Natural killer cell (primary cell): ENCODE data around the gene ZNF664. TPM values are rescaled to one million over a fixed set of nuclear protein-coding genes. Genes with fewer than 3 reads are reported as not detected.

ENCODE experiments used
- ATAC-seq, 3 donors: fragments of 150-1000 bp in 2 of 3; fragments of 200-7000 bp in 1 of 3; cut with Tn5 transposase; 1 replicate in 1 of 3; 2 replicates in 2 of 3; pipeline ENCODE4 v1.10.0; 2021; ENCODE audit warnings: mild to moderate bottlenecking in 2 of 3, moderate library complexity in 2 of 3
- DNase-seq, 2 donors: peaks; one replicate each; pipeline versions ENCODE4 v3.0.0 to v3.0.0-alpha.2; 2013 to 2021; ENCODE audit warnings: mixed read lengths in 1 of 2
- H3K27ac ChIP-seq: one replicate; pipeline ENCODE4 v1.5.1; 2013; ENCODE audit warnings: mild to moderate bottlenecking, low read length
- H3K27me3 ChIP-seq: one replicate; pipeline ENCODE4 v1.6.1; 2013; ENCODE audit warnings: low read length; ENCODE audit not compliant: control insufficient read depth, insufficient read depth
- H3K36me3 ChIP-seq: one replicate; pipeline ENCODE4 v1.6.1; 2013; ENCODE audit warnings: low read length; ENCODE audit not compliant: control insufficient read depth, insufficient read depth
- H3K4me1 ChIP-seq: one replicate; pipeline ENCODE4 v1.6.1; 2013; ENCODE audit warnings: low read length; ENCODE audit not compliant: control insufficient read depth, insufficient read depth
- H3K4me3 ChIP-seq: one replicate; pipeline ENCODE4 v1.5.1; 2013; ENCODE audit warnings: low read length
- H3K9me3 ChIP-seq: one replicate; pipeline ENCODE4 v1.6.1; 2013; ENCODE audit warnings: low read length; ENCODE audit not compliant: control insufficient read depth, insufficient read depth
- H3K27ac Mint-ChIP-seq, 2 donors: one replicate each; pipeline ENCODE4 v1.8.0; 2022; ENCODE audit warnings: mild to moderate bottlenecking in 2 of 2, mixed read lengths in 2 of 2, moderate library complexity in 1 of 2
- H3K27me3 Mint-ChIP-seq, 2 donors: one replicate each; pipeline ENCODE4 v1.8.0; 2022; ENCODE audit warnings: low read depth in 2 of 2, mixed read lengths in 2 of 2
- H3K36me3 Mint-ChIP-seq: one replicate; pipeline ENCODE4 v1.8.0; 2022; ENCODE audit warnings: mixed read lengths
- H3K4me1 Mint-ChIP-seq, 2 donors: one replicate each; pipeline ENCODE4 v1.8.0; 2022; ENCODE audit warnings: mixed read lengths in 2 of 2
- H3K4me3 Mint-ChIP-seq: one replicate; pipeline ENCODE4 v1.8.0; 2022; ENCODE audit warnings: mild to moderate bottlenecking, moderate library complexity, mixed read lengths
- H3K9me3 Mint-ChIP-seq, 2 donors: one replicate each; pipeline ENCODE4 v1.8.0; 2022; ENCODE audit warnings: mixed read lengths in 2 of 2
- WGBS: methylation state at CpG from one replicate; pipeline ENCODE4 v1.1.7; 2013; ENCODE audit warnings: missing lambda C conversion rate; ENCODE audit not compliant: insufficient coverage; 5-methylcytosine and 5-hydroxymethylcytosine counted together
- intact Hi-C: fragments of 100-400 bp; cut with micrococcal nuclease; formaldehyde crosslinking; loops from one replicate; pipeline ENCODE4 v1.14.2; 2022
- total RNA-seq, 4 donors: library from RNA; stranded (reverse); fragments of 120-200 nt in 1 of 4; gene quantifications; one replicate each; pipeline versions ENCODE4 v1.2.3 to v1.2.4, GENCODE V29; 2013 to 2022
- TF ChIP-seq, protein P1 (sequence below): fragments of 200-600 bp; IDR thresholded peaks from one replicate; pipeline ENCODE4 v1.8.0; 2022; ENCODE audit warnings: antibody characterized with exemption

Gene ZNF664
- total RNA-seq, 3 donors from 2014 or later (not counting 1 experiment from before 2014, with no cell fraction given), result 36.0 to 47.3 (median 46.9) TPM

DNA sequence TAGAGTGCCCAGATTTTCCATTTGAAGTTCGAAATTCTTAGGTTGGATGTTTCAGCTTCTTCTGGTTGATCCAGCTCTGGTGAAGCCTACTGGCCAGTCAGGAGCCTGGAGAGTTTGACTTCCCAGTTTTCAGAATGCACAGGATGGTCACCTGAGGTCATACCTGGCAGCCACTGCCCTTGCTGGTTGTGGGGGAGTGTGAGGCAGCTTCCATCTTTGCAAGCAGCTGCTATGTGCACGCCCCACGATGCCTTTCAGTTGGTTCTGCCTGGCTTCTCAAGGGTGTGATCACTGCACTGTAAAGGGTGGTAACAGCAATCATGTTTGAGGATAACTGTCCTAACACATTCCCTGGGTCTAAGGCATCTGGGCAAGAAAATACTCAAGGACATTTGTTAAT lies 15.8 kb upstream of the ZNF664 start:
- WGBS, result 88% methylated on average over 3 of the region's 3 CpGs
- no peak overlapping the region for H3K27ac Mint-ChIP-seq
- Histone ChIP-seq H3K27me3 (no peaks in the 10 kb centered on the region), H3K36me3 (no peaks in the 10 kb centered on the region), H3K9me3 (no peaks in the 10 kb centered on the region), H3K4me3 (no peak overlapping the region), H3K4me1 (no peaks in the 10 kb centered on the region), H3K27ac (no peak overlapping the region)
- DNase-seq, result no peak
- intact Hi-C loops, result no loop called here
- TF ChIP-seq, protein P1, sequence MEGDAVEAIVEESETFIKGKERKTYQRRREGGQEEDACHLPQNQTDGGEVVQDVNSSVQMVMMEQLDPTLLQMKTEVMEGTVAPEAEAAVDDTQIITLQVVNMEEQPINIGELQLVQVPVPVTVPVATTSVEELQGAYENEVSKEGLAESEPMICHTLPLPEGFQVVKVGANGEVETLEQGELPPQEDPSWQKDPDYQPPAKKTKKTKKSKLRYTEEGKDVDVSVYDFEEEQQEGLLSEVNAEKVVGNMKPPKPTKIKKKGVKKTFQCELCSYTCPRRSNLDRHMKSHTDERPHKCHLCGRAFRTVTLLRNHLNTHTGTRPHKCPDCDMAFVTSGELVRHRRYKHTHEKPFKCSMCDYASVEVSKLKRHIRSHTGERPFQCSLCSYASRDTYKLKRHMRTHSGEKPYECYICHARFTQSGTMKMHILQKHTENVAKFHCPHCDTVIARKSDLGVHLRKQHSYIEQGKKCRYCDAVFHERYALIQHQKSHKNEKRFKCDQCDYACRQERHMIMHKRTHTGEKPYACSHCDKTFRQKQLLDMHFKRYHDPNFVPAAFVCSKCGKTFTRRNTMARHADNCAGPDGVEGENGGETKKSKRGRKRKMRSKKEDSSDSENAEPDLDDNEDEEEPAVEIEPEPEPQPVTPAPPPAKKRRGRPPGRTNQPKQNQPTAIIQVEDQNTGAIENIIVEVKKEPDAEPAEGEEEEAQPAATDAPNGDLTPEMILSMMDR, result no peak
- H3K27me3 Mint-ChIP-seq, result no peaks in the 10 kb centered on the region
- H3K4me3 Mint-ChIP-seq, result no peak overlapping the region
- no peaks in the 10 kb centered on the region for H3K36me3 Mint-ChIP-seq
- peaks cover 6 to 12% of the 10 kb centered on the region in 2 donors for H3K4me1 Mint-ChIP-seq
- H3K9me3 Mint-ChIP-seq, result no peaks in the 10 kb centered on the region
- ATAC-seq, result no peak

DNA sequence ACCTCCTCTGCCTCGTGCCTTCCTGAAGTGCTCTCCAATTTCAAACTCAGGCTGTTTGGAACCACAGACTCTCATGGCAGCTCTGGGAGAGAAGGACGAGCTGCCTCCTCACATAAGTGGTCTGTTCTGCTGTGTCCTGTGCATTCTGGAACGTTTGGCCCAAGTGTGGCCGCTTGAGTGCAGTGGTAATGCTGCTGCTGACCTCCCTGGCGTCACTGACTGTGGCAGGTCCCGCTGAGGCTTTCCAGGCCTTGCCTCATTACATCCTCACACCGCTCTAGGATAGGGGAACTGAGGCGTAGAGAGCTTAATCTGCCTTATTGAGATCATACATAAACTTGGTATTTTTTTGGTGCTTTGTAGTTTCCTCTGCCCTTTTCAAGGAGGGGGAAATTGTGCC lies 14.6 kb upstream of the ZNF664 start:
- H3K27ac ChIP-seq, result no peak overlapping the region
- 92% methylated on average over 8 of the region's 8 CpGs for WGBS

DNA sequence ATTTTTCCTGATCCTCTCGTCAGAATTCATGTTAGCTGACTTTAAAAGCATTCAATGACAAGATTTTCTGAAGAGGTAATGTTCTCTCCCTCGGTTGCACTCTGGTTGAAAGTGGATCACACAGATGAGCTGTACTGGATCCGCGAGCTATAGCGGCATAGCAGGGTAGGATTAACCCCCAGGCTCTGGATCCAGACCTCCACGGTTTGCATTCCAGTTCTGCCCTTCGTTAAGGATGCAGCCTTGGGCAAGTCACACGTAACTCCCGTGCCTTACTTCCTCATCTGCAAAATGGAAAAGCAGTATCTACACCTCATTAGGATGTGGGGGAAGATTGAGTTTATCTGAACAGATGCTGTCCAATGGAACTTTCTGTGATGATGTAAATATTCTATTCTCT lies 14.1 kb upstream of the ZNF664 start:
- intact Hi-C loops, result no loop called here
- DNase-seq, result no peak
- TF ChIP-seq, protein P1, result no peak
- WGBS, result 92% methylated on average over 9 of the region's 9 CpGs
- Histone ChIP-seq H3K36me3 (no peaks in the 10 kb centered on the region), H3K9me3 (no peaks in the 10 kb centered on the region), H3K4me3 (no peak overlapping the region), H3K4me1 (no peaks in the 10 kb centered on the region), H3K27me3 (no peaks in the 10 kb centered on the region), H3K27ac (no peak overlapping the region)
- no peak overlapping the region for H3K4me3 Mint-ChIP-seq
- H3K27me3 Mint-ChIP-seq, result no peaks in the 10 kb centered on the region
- no peak for ATAC-seq
- peaks cover 6 to 21% of the 10 kb centered on the region in 2 donors for H3K4me1 Mint-ChIP-seq
- H3K36me3 Mint-ChIP-seq, result no peaks in the 10 kb centered on the region
- H3K9me3 Mint-ChIP-seq, result no peaks in the 10 kb centered on the region
- H3K27ac Mint-ChIP-seq, result no peak overlapping the region

More for the DNA sequence above, 14.6 kb upstream of the ZNF664 start:
- Mint-ChIP-seq H3K4me3 (no peak overlapping the region), H3K27me3 (no peaks in the 10 kb centered on the region), H3K9me3 (no peaks in the 10 kb centered on the region), H3K4me1 (peaks cover 6 to 20% of the 10 kb centered on the region in 2 donors), H3K27ac (no peak overlapping the region), H3K36me3 (no peaks in the 10 kb centered on the region)
- Histone ChIP-seq H3K4me3 (no peak overlapping the region), H3K27me3 (no peaks in the 10 kb centered on the region), H3K9me3 (no peaks in the 10 kb centered on the region), H3K4me1 (no peaks in the 10 kb centered on the region), H3K36me3 (no peaks in the 10 kb centered on the region)
- intact Hi-C loops, result no loop called here
- no peak for ATAC-seq
- DNase-seq, result no peak
- TF ChIP-seq, protein P1, result no peak

DNA sequence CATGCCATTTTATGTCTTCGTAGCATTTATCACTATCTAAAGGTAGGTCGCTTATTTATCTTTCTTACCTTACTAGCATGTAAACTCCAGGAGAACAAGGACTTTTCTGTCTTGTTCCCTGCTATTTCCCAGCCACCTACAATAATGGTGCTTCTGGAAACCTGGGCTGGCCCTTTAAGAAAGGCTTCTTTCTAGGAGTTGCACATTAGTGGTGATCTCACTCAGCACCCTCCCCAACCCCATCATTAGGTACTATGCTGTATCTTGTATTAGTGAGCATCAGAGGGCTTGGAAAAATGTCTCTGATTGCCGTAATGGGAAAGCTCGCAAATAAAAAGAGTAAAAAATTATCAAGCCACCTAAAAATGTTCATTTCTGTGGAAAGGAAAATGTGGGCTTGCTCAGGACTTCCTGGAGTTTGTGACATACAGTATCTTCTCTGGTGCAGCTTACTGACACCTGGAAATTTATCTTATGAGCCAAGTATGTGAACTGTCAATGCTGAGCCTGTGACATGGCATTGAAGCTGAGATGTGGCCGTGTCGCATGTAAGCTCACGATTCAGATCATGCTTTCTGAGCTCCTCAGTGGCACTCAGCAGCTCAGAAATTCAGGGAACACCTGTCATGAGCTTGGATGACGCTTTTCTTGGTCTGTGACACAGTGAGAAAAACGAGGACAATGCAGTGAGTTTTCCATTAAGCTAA lies 12.8 kb upstream of the ZNF664 start:
- TF ChIP-seq, protein P1, result no peak
- Histone ChIP-seq H3K4me1 (no peaks in the 10 kb centered on the region), H3K36me3 (no peaks in the 10 kb centered on the region), H3K27me3 (no peaks in the 10 kb centered on the region), H3K27ac (no peak overlapping the region), H3K4me3 (no peak overlapping the region), H3K9me3 (no peaks in the 10 kb centered on the region)
- no peaks in the 10 kb centered on the region for H3K27me3 Mint-ChIP-seq
- no peak overlapping the region for H3K27ac Mint-ChIP-seq
- 97% methylated on average over 9 of the region's 9 CpGs for WGBS
- no peaks in the 10 kb centered on the region for H3K9me3 Mint-ChIP-seq
- no peak overlapping the region for H3K4me3 Mint-ChIP-seq
- intact Hi-C loops, result no loop called here
- no peaks in the 10 kb centered on the region for H3K36me3 Mint-ChIP-seq
- DNase-seq, result no peak
- peaks cover 6 to 21% of the 10 kb centered on the region in 2 donors for H3K4me1 Mint-ChIP-seq
- no peak for ATAC-seq
